Liver (tissue), 9 donors: ENCODE results near the gene NEBL. TPM values are rescaled to one million over a fixed set of nuclear protein-coding genes. Genes with fewer than 3 reads are reported as not detected.

ENCODE experiments used
- DNase-seq: peaks from one replicate; pipeline ENCODE4 v3.0.0-alpha.2; 2017; ENCODE audit warnings: low spot score
- H3K27ac ChIP-seq, 2 donors: one replicate each; pipeline ENCODE4 v1.7.0; 2013; ENCODE audit warnings: inconsistent platforms in 2 of 2, low read length in 2 of 2, control low read depth in 1 of 2, low read depth in 1 of 2, mild to moderate bottlenecking in 1 of 2
- H3K27me3 ChIP-seq, 4 donors: one replicate each; pipeline versions ENCODE4 v1.6.1 to v1.7.0; 2013; ENCODE audit warnings: low read length in 3 of 4, inconsistent platforms in 1 of 4, mild to moderate bottlenecking in 1 of 4, moderate library complexity in 1 of 4; ENCODE audit not compliant: control insufficient read depth in 4 of 4, insufficient read depth in 4 of 4
- H3K36me3 ChIP-seq, 4 donors: one replicate each; pipeline versions ENCODE4 v1.6.1 to v1.7.0; 2013; ENCODE audit warnings: low read length in 3 of 4, mild to moderate bottlenecking in 3 of 4, low read depth in 1 of 4, moderate library complexity in 1 of 4; ENCODE audit not compliant: control insufficient read depth in 4 of 4, insufficient read depth in 3 of 4
- H3K4me1 ChIP-seq, 4 donors: one replicate each; pipeline versions ENCODE4 v1.6.1 to v1.7.0; 2013; ENCODE audit warnings: low read length in 3 of 4, mild to moderate bottlenecking in 3 of 4, moderate library complexity in 1 of 4; ENCODE audit not compliant: control insufficient read depth in 4 of 4, insufficient read depth in 4 of 4
- H3K4me3 ChIP-seq, 3 donors: one replicate each; pipeline versions ENCODE4 v1.6.1 to v1.7.0; 2013; ENCODE audit warnings: low read length in 3 of 3, control low read depth in 1 of 3, low read depth in 1 of 3, mild to moderate bottlenecking in 1 of 3
- H3K9ac ChIP-seq, 2 donors: one replicate each; pipeline ENCODE4 v1.7.0; 2013; ENCODE audit warnings: low read length in 2 of 2, mild to moderate bottlenecking in 2 of 2, moderate library complexity in 2 of 2, control low read depth in 1 of 2, low read depth in 1 of 2
- H3K9me3 ChIP-seq, 4 donors: one replicate each; pipeline versions ENCODE4 v1.6.1 to v1.7.0; 2013; ENCODE audit warnings: low read length in 3 of 4; ENCODE audit not compliant: control insufficient read depth in 4 of 4
- EGR1 ChIP-seq, 2 donors: IDR thresholded peaks; 2 replicates each; pipeline ENCODE4 v1.6.1; 2016 to 2018; ENCODE audit warnings: antibody characterized with exemption in 2 of 2, low read depth in 2 of 2
- FOXA1 ChIP-seq: IDR thresholded peaks from 2 replicates; pipeline ENCODE4 v1.6.1; 2016; ENCODE audit warnings: antibody characterized with exemption
- FOXA2 ChIP-seq: IDR thresholded peaks from 2 replicates; pipeline ENCODE4 v1.6.1; 2016; ENCODE audit warnings: antibody characterized with exemption
- GABPA ChIP-seq, 2 donors: IDR thresholded peaks in 1 of 2; conservative IDR thresholded peaks in 1 of 2; 2 replicates each; pipeline ENCODE4 v1.6.1; 2016; ENCODE audit warnings: antibody characterized with exemption in 2 of 2, mild to moderate bottlenecking in 1 of 2, moderate library complexity in 1 of 2
- HNF4A ChIP-seq, 2 donors: conservative IDR thresholded peaks; 2 replicates each; pipeline ENCODE4 v1.6.1; 2016; ENCODE audit warnings: antibody characterized with exemption in 2 of 2, mild to moderate bottlenecking in 2 of 2
- HNF4G ChIP-seq: IDR thresholded peaks from 2 replicates; pipeline ENCODE4 v1.6.1; 2016; ENCODE audit warnings: antibody characterized with exemption
- JUND ChIP-seq, 2 donors: IDR thresholded peaks; 2 replicates each; pipeline ENCODE4 v1.6.1; 2016; ENCODE audit warnings: antibody characterized with exemption in 2 of 2
- NR2F2 ChIP-seq: IDR thresholded peaks from 2 replicates; pipeline ENCODE4 v1.6.1; 2016; ENCODE audit warnings: antibody characterized with exemption
- RAD21 ChIP-seq, 2 donors: IDR thresholded peaks; 2 replicates each; pipeline ENCODE4 v1.6.1; 2016; ENCODE audit warnings: antibody characterized with exemption in 2 of 2, mild to moderate bottlenecking in 2 of 2
- RXRA ChIP-seq, 2 donors: IDR thresholded peaks; 2 replicates each; pipeline ENCODE4 v1.6.1; 2017 to 2018; ENCODE audit warnings: antibody characterized with exemption in 2 of 2, mild to moderate bottlenecking in 1 of 2
- SP1 ChIP-seq: IDR thresholded peaks from 2 replicates; pipeline ENCODE4 v1.6.1; 2018; ENCODE audit warnings: antibody characterized with exemption, mild to moderate bottlenecking
- TAF1 ChIP-seq: conservative IDR thresholded peaks from 2 replicates; pipeline ENCODE4 v1.6.1; 2016; ENCODE audit warnings: antibody characterized with exemption, mild to moderate bottlenecking
- YY1 ChIP-seq: IDR thresholded peaks from 2 replicates; pipeline ENCODE4 v1.6.1; 2016; ENCODE audit warnings: antibody characterized with exemption, mild to moderate bottlenecking
- WGBS: extraction: QIAGEN DNeasy Blood & Tissue Kit; methylation state at CpG from one replicate; pipeline ENCODE4 v1.1.7; 2013; 5-methylcytosine and 5-hydroxymethylcytosine counted together
- polyA plus RNA-seq, 2 donors: library from polyadenylated mRNA; stranded (reverse) in 1 of 2; unstranded in 1 of 2; fragments of 200-250 nt in 1 of 2; fragments of >200 nt in 1 of 2; fragmentation: Nextera tagmentation in 1 of 2; extraction: Ambion mirVana in 1 of 2; gene quantifications; one replicate each; pipeline versions ENCODE4 v1.2.1 to v1.2.3, GENCODE V29; 2013 to 2015
- total RNA-seq, 2 donors: library from RNA; depleted of rRNA; stranded (reverse); fragments of >200 nt; gene quantifications; one replicate each; pipeline ENCODE4 v1.2.3, GENCODE V29; 2014
- TF ChIP-seq, protein P1 (sequence below): IDR thresholded peaks from 2 replicates; pipeline ENCODE4 v1.6.1; 2016; ENCODE audit warnings: antibody characterized with exemption
- TF ChIP-seq, protein P2 (sequence below): IDR thresholded peaks from 2 replicates; pipeline ENCODE4 v1.6.1; 2016; ENCODE audit warnings: antibody characterized with exemption
- TF ChIP-seq, protein P3 (sequence below): fragments of 150-350 bp; IDR thresholded peaks from 2 replicates; pipeline ENCODE4 v1.5.1; 2017; ENCODE audit warnings: improper control_type of control experiment, low read depth, low read length; ENCODE audit not compliant: missing input control
- TF ChIP-seq, protein P4 (sequence below): IDR thresholded peaks from 2 replicates; pipeline ENCODE4 v1.6.1; 2016; ENCODE audit warnings: antibody characterized with exemption, mild to moderate bottlenecking
- TF ChIP-seq, protein P5 (sequence below): IDR thresholded peaks from 2 replicates; pipeline ENCODE4 v1.6.1; 2016; ENCODE audit warnings: antibody characterized with exemption
- donor health status: healthy.
- donor health status: healthy.
- donor health status: healthy.
- donor health status: healthy.
- donor health status: healthy.

The NEBL gene
- total and polyA plus RNA-seq, 4 donors = 0.22 to 1.8 (median 0.81) TPM

DNA sequence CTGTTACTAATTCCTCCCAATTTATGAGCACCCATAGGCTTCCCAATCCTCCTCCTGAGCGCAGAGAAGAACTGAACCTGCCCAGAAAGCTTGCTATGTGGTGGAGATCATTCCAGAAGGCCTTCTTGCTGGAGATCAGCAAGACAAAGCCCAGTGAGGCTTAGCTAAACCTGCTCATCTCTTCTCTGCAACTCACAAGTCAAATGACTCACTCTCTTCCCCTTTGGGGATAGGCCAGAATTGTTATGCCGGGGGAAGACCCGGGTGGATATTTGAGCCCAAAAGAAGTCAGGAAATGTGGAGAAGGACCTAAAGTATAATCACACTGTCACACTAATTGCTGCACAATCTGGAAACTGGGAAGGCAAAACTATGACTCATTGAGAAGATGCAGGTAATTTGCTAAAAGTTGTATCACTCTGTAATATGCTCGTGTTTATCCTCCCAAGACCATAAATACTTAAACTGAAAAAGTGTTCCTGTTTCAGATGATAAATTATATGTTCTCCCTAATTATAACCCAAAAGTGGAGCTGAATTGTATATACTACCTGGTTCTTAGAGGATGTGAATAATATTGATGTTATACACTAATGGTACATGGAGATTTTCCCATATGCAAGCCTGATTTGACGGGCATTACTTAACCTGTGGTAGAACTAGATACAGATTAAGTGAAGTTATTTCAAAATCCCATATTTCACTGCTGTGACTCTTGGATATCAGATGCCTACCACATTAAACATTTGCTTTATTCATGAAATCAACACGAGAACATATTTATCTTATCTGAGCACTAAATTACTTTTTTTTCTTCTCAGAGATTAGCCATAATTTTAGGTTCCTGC is 6.4 kb downstream of the NEBL start:
- Histone ChIP-seq H3K4me3 (no peak overlapping the region), H3K9ac (no peak overlapping the region), H3K27me3 (no peaks in the 10 kb centered on the region), H3K36me3 (no peaks in the 10 kb centered on the region), H3K9me3 (no peaks in the 10 kb centered on the region), H3K4me1 (peaks cover 3 to 14% (median 7%) of the 10 kb centered on the region in 4 donors), H3K27ac (no peak overlapping the region)
- DNase-seq = no peak
- TF ChIP-seq, protein P1, sequence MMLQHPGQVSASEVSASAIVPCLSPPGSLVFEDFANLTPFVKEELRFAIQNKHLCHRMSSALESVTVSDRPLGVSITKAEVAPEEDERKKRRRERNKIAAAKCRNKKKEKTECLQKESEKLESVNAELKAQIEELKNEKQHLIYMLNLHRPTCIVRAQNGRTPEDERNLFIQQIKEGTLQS = no peak
- TF ChIP-seq NR2F2 (no peak), JUND (IDR thresholded peaks at IDR 0.05) (no peak), EGR1 (IDR thresholded peaks at IDR 0.05; ENCODE audit: low read depth in 2 of 2) (no peak), HNF4G (no peak), YY1 (no peak), SP1 (no peak), RAD21 (IDR thresholded peaks at IDR 0.05) (no peak), HNF4A (conservative IDR thresholded peaks at IDR 0.05) (no peak), TAF1 (no peak), FOXA1 (no peak), GABPA (IDR thresholded peaks at IDR 0.05 in 1 of 2, conservative IDR thresholded peaks at IDR 0.05 in 1 of 2) (no peak), FOXA2 (no peak), RXRA (IDR thresholded peaks at IDR 0.05) (no peak)
- TF ChIP-seq, protein P2, sequence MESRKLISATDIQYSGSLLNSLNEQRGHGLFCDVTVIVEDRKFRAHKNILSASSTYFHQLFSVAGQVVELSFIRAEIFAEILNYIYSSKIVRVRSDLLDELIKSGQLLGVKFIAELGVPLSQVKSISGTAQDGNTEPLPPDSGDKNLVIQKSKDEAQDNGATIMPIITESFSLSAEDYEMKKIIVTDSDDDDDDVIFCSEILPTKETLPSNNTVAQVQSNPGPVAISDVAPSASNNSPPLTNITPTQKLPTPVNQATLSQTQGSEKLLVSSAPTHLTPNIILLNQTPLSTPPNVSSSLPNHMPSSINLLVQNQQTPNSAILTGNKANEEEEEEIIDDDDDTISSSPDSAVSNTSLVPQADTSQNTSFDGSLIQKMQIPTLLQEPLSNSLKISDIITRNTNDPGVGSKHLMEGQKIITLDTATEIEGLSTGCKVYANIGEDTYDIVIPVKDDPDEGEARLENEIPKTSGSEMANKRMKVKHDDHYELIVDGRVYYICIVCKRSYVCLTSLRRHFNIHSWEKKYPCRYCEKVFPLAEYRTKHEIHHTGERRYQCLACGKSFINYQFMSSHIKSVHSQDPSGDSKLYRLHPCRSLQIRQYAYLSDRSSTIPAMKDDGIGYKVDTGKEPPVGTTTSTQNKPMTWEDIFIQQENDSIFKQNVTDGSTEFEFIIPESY = no peak
- TF ChIP-seq, protein P3, sequence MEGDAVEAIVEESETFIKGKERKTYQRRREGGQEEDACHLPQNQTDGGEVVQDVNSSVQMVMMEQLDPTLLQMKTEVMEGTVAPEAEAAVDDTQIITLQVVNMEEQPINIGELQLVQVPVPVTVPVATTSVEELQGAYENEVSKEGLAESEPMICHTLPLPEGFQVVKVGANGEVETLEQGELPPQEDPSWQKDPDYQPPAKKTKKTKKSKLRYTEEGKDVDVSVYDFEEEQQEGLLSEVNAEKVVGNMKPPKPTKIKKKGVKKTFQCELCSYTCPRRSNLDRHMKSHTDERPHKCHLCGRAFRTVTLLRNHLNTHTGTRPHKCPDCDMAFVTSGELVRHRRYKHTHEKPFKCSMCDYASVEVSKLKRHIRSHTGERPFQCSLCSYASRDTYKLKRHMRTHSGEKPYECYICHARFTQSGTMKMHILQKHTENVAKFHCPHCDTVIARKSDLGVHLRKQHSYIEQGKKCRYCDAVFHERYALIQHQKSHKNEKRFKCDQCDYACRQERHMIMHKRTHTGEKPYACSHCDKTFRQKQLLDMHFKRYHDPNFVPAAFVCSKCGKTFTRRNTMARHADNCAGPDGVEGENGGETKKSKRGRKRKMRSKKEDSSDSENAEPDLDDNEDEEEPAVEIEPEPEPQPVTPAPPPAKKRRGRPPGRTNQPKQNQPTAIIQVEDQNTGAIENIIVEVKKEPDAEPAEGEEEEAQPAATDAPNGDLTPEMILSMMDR = no peak
- TF ChIP-seq, protein P4, sequence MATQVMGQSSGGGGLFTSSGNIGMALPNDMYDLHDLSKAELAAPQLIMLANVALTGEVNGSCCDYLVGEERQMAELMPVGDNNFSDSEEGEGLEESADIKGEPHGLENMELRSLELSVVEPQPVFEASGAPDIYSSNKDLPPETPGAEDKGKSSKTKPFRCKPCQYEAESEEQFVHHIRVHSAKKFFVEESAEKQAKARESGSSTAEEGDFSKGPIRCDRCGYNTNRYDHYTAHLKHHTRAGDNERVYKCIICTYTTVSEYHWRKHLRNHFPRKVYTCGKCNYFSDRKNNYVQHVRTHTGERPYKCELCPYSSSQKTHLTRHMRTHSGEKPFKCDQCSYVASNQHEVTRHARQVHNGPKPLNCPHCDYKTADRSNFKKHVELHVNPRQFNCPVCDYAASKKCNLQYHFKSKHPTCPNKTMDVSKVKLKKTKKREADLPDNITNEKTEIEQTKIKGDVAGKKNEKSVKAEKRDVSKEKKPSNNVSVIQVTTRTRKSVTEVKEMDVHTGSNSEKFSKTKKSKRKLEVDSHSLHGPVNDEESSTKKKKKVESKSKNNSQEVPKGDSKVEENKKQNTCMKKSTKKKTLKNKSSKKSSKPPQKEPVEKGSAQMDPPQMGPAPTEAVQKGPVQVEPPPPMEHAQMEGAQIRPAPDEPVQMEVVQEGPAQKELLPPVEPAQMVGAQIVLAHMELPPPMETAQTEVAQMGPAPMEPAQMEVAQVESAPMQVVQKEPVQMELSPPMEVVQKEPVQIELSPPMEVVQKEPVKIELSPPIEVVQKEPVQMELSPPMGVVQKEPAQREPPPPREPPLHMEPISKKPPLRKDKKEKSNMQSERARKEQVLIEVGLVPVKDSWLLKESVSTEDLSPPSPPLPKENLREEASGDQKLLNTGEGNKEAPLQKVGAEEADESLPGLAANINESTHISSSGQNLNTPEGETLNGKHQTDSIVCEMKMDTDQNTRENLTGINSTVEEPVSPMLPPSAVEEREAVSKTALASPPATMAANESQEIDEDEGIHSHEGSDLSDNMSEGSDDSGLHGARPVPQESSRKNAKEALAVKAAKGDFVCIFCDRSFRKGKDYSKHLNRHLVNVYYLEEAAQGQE = no peak
- TF ChIP-seq, protein P5, sequence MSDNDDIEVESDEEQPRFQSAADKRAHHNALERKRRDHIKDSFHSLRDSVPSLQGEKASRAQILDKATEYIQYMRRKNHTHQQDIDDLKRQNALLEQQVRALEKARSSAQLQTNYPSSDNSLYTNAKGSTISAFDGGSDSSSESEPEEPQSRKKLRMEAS = no peak
- WGBS = 76% methylated on average over 6 of the region's 6 CpGs
